Endothelial cell of umbilical vein (primary cell): ENCODE data around the gene ELAC1. TPM values are rescaled to one million over a fixed set of nuclear protein-coding genes. Genes with fewer than 3 reads are reported as not detected.
A peak's percentile ranks its signal among the peaks of the same experiment; 100 is the strongest.

Experiments
- BruUV-seq: library from RNA; stranded (reverse); fragments of 400-500 nt; replicated peaks from 2 replicates; lab custom pipeline; 2021; lab: Mats Ljungman, UMichigan
- CTCF ChIA-PET: fragments of 300-600, 350-600 bp; sonication (Branson Sonifier 250); formaldehyde crosslinking; loops from one replicate; lab custom pipeline; 2021; ENCODE audit warnings: antibody characterized with exemption, inconsistent platforms; lab: Charles Lee
- POLR2A ChIA-PET: fragments of 300-600, 350-600 bp; sonication (Branson Sonifier 250); formaldehyde crosslinking; loops from one replicate; lab custom pipeline; 2021; ENCODE audit warnings: antibody characterized with exemption, inconsistent platforms; lab: Charles Lee
- DNase-seq: peaks from one replicate; pipeline ENCODE4 v3.0.0-alpha.2; 2011; ENCODE audit warnings: low read depth, low spot score
- FAIRE-seq: peaks from 2 replicates; lab custom pipeline; 2011; peaks lifted over from hg19 to GRCh38; lab: Jason Lieb, UNC
- H2AFZ ChIP-seq: 2 replicates; pipeline ENCODE4 v1.6.0; 2012; ENCODE audit warnings: low read depth, low read length, control low read depth, inconsistent platforms
- H3K27ac ChIP-seq: 2 replicates; pipeline ENCODE4 v1.5.1; 2011; ENCODE audit warnings: low read depth, mild to moderate bottlenecking, control low read depth, low read length, moderate library complexity; ENCODE audit not compliant: insufficient read depth
- H3K27me3 ChIP-seq, 2 experiments: 2 replicates each; pipeline versions ENCODE4 v1.6.0 to v1.6.1; 2011; ENCODE audit warnings: low read length in 2 of 2, mixed read lengths in 1 of 2; ENCODE audit not compliant: control insufficient read depth in 2 of 2, insufficient read depth in 2 of 2
- H3K36me3 ChIP-seq, 2 experiments: 2 replicates in 1 of 2; 3 replicates in 1 of 2; pipeline ENCODE4 v1.5.1; 2011; ENCODE audit warnings: low read length in 2 of 2, mild to moderate bottlenecking in 1 of 2, moderate library complexity in 1 of 2; ENCODE audit not compliant: control insufficient read depth in 2 of 2, insufficient read depth in 2 of 2; ENCODE audit errors: extremely low read depth in 1 of 2
- H3K4me1 ChIP-seq: 3 replicates; pipeline ENCODE4 v1.5.1; 2011; ENCODE audit warnings: mild to moderate bottlenecking, low read length; ENCODE audit not compliant: control insufficient read depth, insufficient read depth; ENCODE audit errors: extremely low read depth
- H3K4me2 ChIP-seq: 2 replicates; pipeline ENCODE4 v1.6.1; 2011; ENCODE audit warnings: low read length, control low read depth, mixed read lengths; ENCODE audit not compliant: insufficient read depth
- H3K4me3 ChIP-seq, 3 experiments: fragments of 200-600 bp in 1 of 3; sonication (generic), shearing (Covaris generic) in 1 of 3; replicated peaks in 1 of 3; 2 replicates each; pipeline ENCODE4 v1.5.1; 2011 to 2016; ENCODE audit warnings: control low read depth in 3 of 3, low read length in 3 of 3, mild to moderate bottlenecking in 2 of 3, inconsistent platforms in 1 of 3, low read depth in 1 of 3, moderate library complexity in 1 of 3; ENCODE audit not compliant: insufficient read depth in 1 of 3
- H3K79me2 ChIP-seq: 2 replicates; pipeline ENCODE4 v1.6.0; 2012; ENCODE audit warnings: low read length, inconsistent platforms; ENCODE audit not compliant: control insufficient read depth, insufficient read depth
- H3K9ac ChIP-seq: replicated peaks from 2 replicates; pipeline ENCODE3; 2011; ENCODE audit warnings: low read length, control low read depth; ENCODE audit not compliant: insufficient read depth; ENCODE audit errors: extremely low read depth
- H3K9me1 ChIP-seq: replicated peaks from 3 replicates; pipeline ENCODE4 v1.6.0; 2011; ENCODE audit warnings: mild to moderate bottlenecking, low read length; ENCODE audit not compliant: control insufficient read depth, insufficient read depth; ENCODE audit errors: extremely low read depth
- H3K9me3 ChIP-seq: replicated peaks from 2 replicates; pipeline ENCODE4 v1.5.1; 2012; ENCODE audit warnings: low read length, inconsistent platforms; ENCODE audit not compliant: control insufficient read depth, insufficient read depth
- H4K20me1 ChIP-seq: replicated peaks from 2 replicates; pipeline ENCODE3; 2011; ENCODE audit warnings: mild to moderate bottlenecking, low read length; ENCODE audit not compliant: control insufficient read depth, insufficient read depth; ENCODE audit errors: extremely low read depth
- EZH2 ChIP-seq: IDR thresholded peaks from 2 replicates; pipeline ENCODE4 v1.6.1; 2012; ENCODE audit warnings: borderline replicate concordance, low read depth, mild to moderate bottlenecking, moderate library complexity, low read length, inconsistent platforms; ENCODE audit not compliant: severe bottlenecking
- FOS ChIP-seq: IDR thresholded peaks from 2 replicates; pipeline ENCODE4 v1.6.1; 2011; ENCODE audit warnings: mild to moderate bottlenecking, low read length, moderate library complexity, borderline replicate concordance; ENCODE audit not compliant: insufficient read depth
- GATA2 ChIP-seq: IDR thresholded peaks from 2 replicates; pipeline ENCODE4 v1.7.0; 2011; ENCODE audit warnings: low read depth, mild to moderate bottlenecking, moderate library complexity, mixed read lengths, low read length; ENCODE audit not compliant: insufficient read length, insufficient read depth
- JUN ChIP-seq: IDR thresholded peaks from 2 replicates; pipeline ENCODE4 v1.6.1; 2011; ENCODE audit warnings: borderline replicate concordance, low read depth; ENCODE audit not compliant: insufficient read length, insufficient read depth
- MAX ChIP-seq: IDR thresholded peaks from 2 replicates; pipeline ENCODE4 v1.6.1; 2011; ENCODE audit not compliant: insufficient read depth, insufficient read length
- MYC ChIP-seq: IDR thresholded peaks from one replicate; pipeline ENCODE4 v1.6.1; 2011; ENCODE audit warnings: mild to moderate bottlenecking, low read depth, low read length
- POLR2A ChIP-seq: IDR thresholded peaks from 2 replicates; pipeline ENCODE4 v1.6.1; 2012; ENCODE audit warnings: low read depth, mild to moderate bottlenecking, control low read depth, low read length
- POLR2AphosphoS5 ChIP-seq: IDR thresholded peaks from 2 replicates; pipeline ENCODE4 v1.6.1; 2012; ENCODE audit warnings: low read depth, mild to moderate bottlenecking, control low read depth, low read length, moderate library complexity; ENCODE audit not compliant: insufficient read depth
- dilution Hi-C: fragments of 300-500 bp; cut with MboI; formaldehyde crosslinking; loops from one replicate; pipeline ENCODE4 v1.15.0; 2019; ENCODE audit warnings: low sequenced_read_pairs; ENCODE audit not compliant: extremely low pct_ligation_motif_present
- intact Hi-C: fragments of 100-400 bp; cut with micrococcal nuclease; formaldehyde crosslinking; loops from one replicate; pipeline ENCODE4 v1.10.0; 2022
- polyA plus RNA-seq, 4 experiments: library from polyadenylated mRNA; depleted of rRNA in 3 of 4; stranded (reverse) in 3 of 4; unstranded in 1 of 4; fragments of >200 nt; gene quantifications; 2 replicates each; pipeline versions ENCODE4 v1.2.1 to v1.2.3, GENCODE V29; 2011 to 2012; ENCODE audit warnings: missing spikeins in 1 of 4
- total RNA-seq: library from RNA; stranded (reverse); gene quantifications from 2 replicates; pipeline ENCODE4 v1.2.3, GENCODE V29; 2021
- TF ChIP-seq, protein P1 (sequence below), 2 donors: IDR thresholded peaks; 1 replicate in 1 of 2; 2 replicates in 1 of 2; pipeline ENCODE4 v1.5.1; 2011; ENCODE audit warnings: low read length in 2 of 2, mild to moderate bottlenecking in 2 of 2, moderate library complexity in 2 of 2, control low read depth in 1 of 2, inconsistent platforms in 1 of 2, low read depth in 1 of 2; ENCODE audit not compliant: insufficient read depth in 1 of 2; ENCODE audit errors: extremely low read depth in 1 of 2

Gene ELAC1
- total and polyA plus RNA-seq, 2 donors (not counting 3 experiments of a cell fraction or from before 2014, with no cell fraction given) = 3.6 to 7.6 TPM

- Histone ChIP-seq H3K27me3 (no peaks in the 10 kb centered on the region), H3K9ac (peak overlapping the region; percentile 97), H3K4me3 (peak overlapping the region; percentile 55 to 87 (median 87)), H3K27ac (peak overlapping the region; percentile 93), H3K79me2 (peaks cover 61% of the 10 kb centered on the region), H3K36me3 (peaks cover 0 to 3% of the 10 kb centered on the region in 2 experiments), H3K9me1 (no peaks in the 10 kb centered on the region), H3K9me3 (no peaks in the 10 kb centered on the region), H4K20me1 (peaks cover 13% of the 10 kb centered on the region), H3K4me1 (peaks cover 21% of the 10 kb centered on the region), H3K4me2 (peak overlapping the region; percentile 94), H2AFZ (peak overlapping the region; percentile 68)
- ChIA-PET CTCF (interaction anchor here (0.6 to 1.5 kb wide), 9 partner anchors 9 to 212 kb away, joined by 3 to 6 read pairs (median 3); partner anchors contain the start of genes ELAC1 and MRO), POLR2A (interaction anchor here (0.6 to 1.6 kb wide), 5 partner anchors 8 to 167 kb away, joined by 3 to 11 read pairs (median 5); partner anchors contain the start of genes ELAC1 and MEX3C)
- peak; percentile 43 for FAIRE-seq
- intact Hi-C loops (loop anchor here (1.0 to 5.0 kb wide), 5 partner anchors 9 to 210 kb away; partner anchors contain the start of genes ME2, MEX3C and MRO), dilution Hi-C loops (no loop called here)
- no peak for TF ChIP-seq MYC
- TF ChIP-seq POLR2A = no peak
- no peak for TF ChIP-seq MAX
- peak; percentile 37 for TF ChIP-seq POLR2AphosphoS5
- no peak for TF ChIP-seq FOS
- DNase-seq = peak; percentile 50
- BruUV-seq = no TSS peak
These were observed 62.9 kb downstream of the ELAC1 start for GRCh38 chr18:51030537-51031258.

DNA sequence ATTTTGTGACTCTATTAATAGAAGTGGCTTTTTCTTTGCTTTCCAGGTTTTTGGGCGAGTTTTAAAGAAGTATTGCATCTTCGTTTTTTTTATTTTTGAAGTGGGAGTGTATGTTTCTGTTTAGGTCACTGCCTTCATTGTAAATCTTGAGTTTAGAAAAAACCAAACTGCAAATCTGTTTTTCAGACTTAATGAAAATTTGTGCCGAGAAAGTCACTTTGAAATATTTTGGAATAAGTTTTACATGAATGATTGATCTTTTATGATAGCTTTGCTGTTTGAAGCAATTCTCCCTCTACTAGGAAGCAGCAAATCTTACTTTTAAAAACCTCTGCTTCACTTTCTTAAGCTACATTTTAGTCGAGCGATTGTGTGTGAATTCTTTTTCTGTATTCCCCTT, 64.4 kb downstream of the ELAC1 start:
- dilution Hi-C loops = no loop called here
- peaks cover 19% of the 10 kb centered on the region for H4K20me1 ChIP-seq

More for the DNA sequence above, 64.4 kb downstream of the ELAC1 start:
- Histone ChIP-seq H3K27ac (no peak overlapping the region), H3K9me3 (no peaks in the 10 kb centered on the region), H3K4me2 (peak overlapping the region; percentile 94), H2AFZ (no peak overlapping the region), H3K36me3 (peaks cover 0 to 3% of the 10 kb centered on the region in 2 experiments), H3K4me1 (peaks cover 21% of the 10 kb centered on the region), H3K9ac (peak overlapping the region; percentile 97), H3K27me3 (no peaks in the 10 kb centered on the region), H3K79me2 (peaks cover 76% of the 10 kb centered on the region), H3K9me1 (no peaks in the 10 kb centered on the region), H3K4me3 (peak overlapping the region in 1 of 3 experiments; percentile 87)
- FAIRE-seq (no peak), DNase-seq (no peak)
- ChIA-PET CTCF (interaction anchor here (1.1 kb wide), 1 partner anchor 19 kb away, joined by 5 read pairs; no protein-coding TSS in a partner anchor), POLR2A (no interaction called here)
- intact Hi-C loops = loop anchor here (5.0 kb wide), 1 partner anchor 165 kb away; the partner anchor contains the start of gene MEX3C
- no TSS peak for BruUV-seq
- no peak for TF ChIP-seq JUN
- TF ChIP-seq FOS = no peak
- no peak for TF ChIP-seq POLR2A
- TF ChIP-seq, protein P1, sequence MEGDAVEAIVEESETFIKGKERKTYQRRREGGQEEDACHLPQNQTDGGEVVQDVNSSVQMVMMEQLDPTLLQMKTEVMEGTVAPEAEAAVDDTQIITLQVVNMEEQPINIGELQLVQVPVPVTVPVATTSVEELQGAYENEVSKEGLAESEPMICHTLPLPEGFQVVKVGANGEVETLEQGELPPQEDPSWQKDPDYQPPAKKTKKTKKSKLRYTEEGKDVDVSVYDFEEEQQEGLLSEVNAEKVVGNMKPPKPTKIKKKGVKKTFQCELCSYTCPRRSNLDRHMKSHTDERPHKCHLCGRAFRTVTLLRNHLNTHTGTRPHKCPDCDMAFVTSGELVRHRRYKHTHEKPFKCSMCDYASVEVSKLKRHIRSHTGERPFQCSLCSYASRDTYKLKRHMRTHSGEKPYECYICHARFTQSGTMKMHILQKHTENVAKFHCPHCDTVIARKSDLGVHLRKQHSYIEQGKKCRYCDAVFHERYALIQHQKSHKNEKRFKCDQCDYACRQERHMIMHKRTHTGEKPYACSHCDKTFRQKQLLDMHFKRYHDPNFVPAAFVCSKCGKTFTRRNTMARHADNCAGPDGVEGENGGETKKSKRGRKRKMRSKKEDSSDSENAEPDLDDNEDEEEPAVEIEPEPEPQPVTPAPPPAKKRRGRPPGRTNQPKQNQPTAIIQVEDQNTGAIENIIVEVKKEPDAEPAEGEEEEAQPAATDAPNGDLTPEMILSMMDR (IDR thresholded peaks at IDR 0.05; ENCODE audit: extremely low read depth in 1 of 2, insufficient read depth in 1 of 2, low read depth in 1 of 2, low read length in 2 of 2) = no peak
- no peak for TF ChIP-seq MYC
- no peak for TF ChIP-seq MAX
- no peak for TF ChIP-seq POLR2AphosphoS5
- TF ChIP-seq GATA2 = no peak
- TF ChIP-seq EZH2 = no peak
